ENCODE results near the gene TPRA1.
"Not testable (repeated sequence)": the region's sequence is repeated elsewhere in the genome, so short reads cannot be mapped to it uniquely, and the experiment has no call there.

TPRA1 gene

GRCh38 chr3:127616836-127617605 lies 26.5 kb upstream of the TPRA1 start:
- FAIRE-seq (no peak), DNase-seq (ENCODE audit: insufficient read length, low spot score) (no peak)

GRCh38 chr3:127615631-127616305 lies 25.2 kb upstream of the TPRA1 start:
- DNase-seq (ENCODE audit: insufficient read length, low spot score) (no peak), FAIRE-seq (no peak)

GRCh38 chr3:127614928-127615589 lies 24.5 kb upstream of the TPRA1 start:
- FAIRE-seq: no peak
- DNase-seq (ENCODE audit: insufficient read length, low spot score): no peak

- FAIRE-seq (no peak), DNase-seq (ENCODE audit: insufficient read length, low spot score) (no peak)
Observed at GRCh38 chr3:127613406-127613805, 22.9 kb upstream of the TPRA1 start.

- FAIRE-seq (no peak), DNase-seq (ENCODE audit: insufficient read length, low spot score) (no peak)
Observed at GRCh38 chr3:127612966-127613365, 22.4 kb upstream of the TPRA1 start.

- DNase-seq (ENCODE audit: insufficient read length, low spot score) (no peak), FAIRE-seq (no peak)
Observed at GRCh38 chr3:127611251-127611650, 20.7 kb upstream of the TPRA1 start.

- DNase-seq (ENCODE audit: insufficient read length, low spot score) (no peak), FAIRE-seq (no peak)
Observed at GRCh38 chr3:127610105-127610504, 19.6 kb upstream of the TPRA1 start.

- no peak for FAIRE-seq
- no peak for DNase-seq (ENCODE audit: insufficient read length, low spot score)
Observed at GRCh38 chr3:127608362-127608718, 17.8 kb upstream of the TPRA1 start.

GRCh38 chr3:127607675-127608361 lies 17.3 kb upstream of the TPRA1 start:
- FAIRE-seq: peak; percentile 4

GRCh38 chr3:127606981-127607595 lies 16.6 kb upstream of the TPRA1 start:
- FAIRE-seq (no peak), DNase-seq (ENCODE audit: insufficient read length, low spot score) (no peak)

More at GRCh38 chr3:127607675-127608361, 17.3 kb upstream of the TPRA1 start:
- DNase-seq (ENCODE audit: insufficient read length, low spot score): no peak

- no peak for DNase-seq (ENCODE audit: insufficient read length, low spot score)
- FAIRE-seq: no peak
Observed at GRCh38 chr3:127606086-127606805, 15.7 kb upstream of the TPRA1 start.

- not testable (repeated sequence) for DNase-seq (ENCODE audit: insufficient read length, low spot score); FAIRE-seq
Observed at GRCh38 chr3:127605547-127605946, 15.0 kb upstream of the TPRA1 start.

- FAIRE-seq (no peak), DNase-seq (ENCODE audit: insufficient read length, low spot score) (no peak)
Observed at GRCh38 chr3:127604546-127605165, 14.1 kb upstream of the TPRA1 start.

- FAIRE-seq (no peak), DNase-seq (ENCODE audit: insufficient read length, low spot score) (no peak)
Observed at GRCh38 chr3:127604035-127604434, 13.5 kb upstream of the TPRA1 start.

- no peak for FAIRE-seq
- DNase-seq (ENCODE audit: insufficient read length, low spot score): no peak
Observed at GRCh38 chr3:127600749-127601456, 10.4 kb upstream of the TPRA1 start.

GRCh38 chr3:127598841-127599570 lies 8.5 kb upstream of the TPRA1 start:
- no peak for FAIRE-seq
- DNase-seq (ENCODE audit: insufficient read length, low spot score): no peak

- DNase-seq (ENCODE audit: insufficient read length, low spot score) (no peak), FAIRE-seq (no peak)
Observed at GRCh38 chr3:127597020-127597771, 6.7 kb upstream of the TPRA1 start.

- no peak for FAIRE-seq
Observed at GRCh38 chr3:127595303-127595702, 4.8 kb upstream of the TPRA1 start.

More at GRCh38 chr3:127595303-127595702, 4.8 kb upstream of the TPRA1 start:
- no peak for DNase-seq (ENCODE audit: insufficient read length, low spot score)

Data from HTR-8/SVneo (cell line).